ENCODE measurements around the gene FGF22. TPM values are rescaled to one million over a fixed set of nuclear protein-coding genes. Genes with fewer than 3 reads are reported as not detected.
"Not testable (repeated sequence)": the region's sequence is repeated elsewhere in the genome, so short reads cannot be mapped to it uniquely, and the experiment has no call there.

Gene FGF22
- total RNA-seq, 2 experiments from 2014 or later: 0.72 to 1.1 TPM

DNA sequence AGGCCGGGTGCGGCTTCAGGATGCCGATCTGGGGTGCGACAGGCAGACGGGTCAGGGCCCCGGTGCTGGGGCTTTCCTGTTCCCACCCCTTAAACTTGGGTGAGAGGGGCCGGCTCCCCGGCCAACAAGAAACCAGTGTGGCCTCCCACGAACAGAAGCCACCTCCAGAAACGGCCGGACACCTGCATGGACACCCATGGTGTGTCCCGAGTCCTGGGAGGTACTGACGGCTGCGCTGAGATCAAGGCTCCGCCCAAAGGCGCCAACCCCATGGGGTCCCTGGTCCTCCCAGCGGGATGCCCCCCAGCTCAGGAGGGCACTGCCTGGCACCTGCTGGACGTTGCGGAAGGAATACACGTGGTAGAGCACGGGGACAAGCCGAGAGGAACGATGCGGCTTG is 17.9 kb upstream of the FGF22 start:
- H3K4me1 Mint-ChIP-seq: peaks cover 3% of the 10 kb centered on the region
- H3K4me3 Mint-ChIP-seq: no peak overlapping the region
- DNase-seq: no peak
- H3K27ac Mint-ChIP-seq: no peak overlapping the region
- POLR2A ChIA-PET: no interaction called here
- H3K27me3 Mint-ChIP-seq: no peaks in the 10 kb centered on the region
- H3K36me3 Mint-ChIP-seq: peaks cover 8% of the 10 kb centered on the region
- no peak for ATAC-seq (ENCODE audit: low read depth)
- no peaks in the 10 kb centered on the region for H3K9me3 Mint-ChIP-seq

DNA sequence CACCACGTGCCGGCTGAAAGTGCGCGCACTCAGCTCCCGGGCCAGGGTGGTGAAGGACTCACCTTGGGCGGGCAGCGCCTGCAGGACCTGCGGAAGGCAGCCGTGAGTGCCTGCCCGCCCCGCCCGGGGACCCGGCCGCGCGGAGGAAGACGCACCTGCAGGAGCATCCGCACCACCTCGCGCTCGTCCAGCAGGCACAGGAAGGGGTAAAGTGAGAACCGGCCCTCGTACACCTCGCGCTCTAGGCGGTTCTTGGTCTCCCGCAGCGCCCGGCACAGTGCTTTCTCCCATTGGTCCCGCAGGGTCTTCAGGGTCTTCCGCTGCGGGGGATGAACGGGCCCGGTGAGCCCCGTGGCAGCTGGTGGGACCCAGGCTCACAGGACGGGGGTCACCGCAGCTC is 17.0 kb upstream of the FGF22 start:
- POLR2A ChIA-PET: no interaction called here
- ATAC-seq (ENCODE audit: low read depth) (no peak), DNase-seq (no peak)
- Mint-ChIP-seq H3K36me3 (peaks cover 8% of the 10 kb centered on the region), H3K4me1 (peaks cover 3% of the 10 kb centered on the region), H3K27ac (no peak overlapping the region), H3K9me3 (no peaks in the 10 kb centered on the region), H3K4me3 (no peak overlapping the region), H3K27me3 (no peaks in the 10 kb centered on the region)

DNA sequence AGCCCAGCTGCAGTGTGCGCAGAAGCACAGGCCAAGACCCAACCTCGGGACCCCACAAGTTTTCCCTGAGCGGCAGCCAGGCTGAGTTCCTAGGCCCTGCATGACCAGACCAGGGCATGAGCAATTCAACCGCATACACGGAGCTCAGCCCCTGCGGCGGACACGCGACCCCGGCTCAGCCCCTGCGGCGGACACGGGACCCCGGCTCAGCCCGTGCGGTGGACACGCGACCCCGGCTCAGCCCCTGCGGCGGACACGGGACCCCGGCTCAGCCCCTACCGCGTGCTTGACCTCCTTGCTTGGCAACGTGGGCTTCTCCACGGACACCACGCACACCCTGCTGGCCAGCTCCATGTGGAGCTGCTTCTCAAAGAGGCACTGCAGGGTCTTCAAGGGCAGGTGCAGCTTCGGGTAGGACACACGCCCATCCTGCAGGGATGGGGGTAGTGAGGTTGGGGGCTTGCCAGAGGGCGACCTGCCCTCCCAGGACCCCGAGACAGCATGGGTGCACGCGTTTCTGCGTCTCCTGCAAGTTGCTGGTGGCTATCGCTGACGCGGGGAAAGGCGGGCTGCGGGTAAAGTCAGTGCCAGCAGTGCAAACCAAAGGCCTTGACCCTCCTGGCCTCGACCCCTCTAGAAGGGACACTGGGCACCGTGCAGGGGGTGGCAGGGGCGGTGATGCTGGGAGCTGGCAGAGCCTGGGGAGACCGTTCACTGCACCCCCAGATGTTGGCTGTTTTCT is 16.3 kb upstream of the FGF22 start:
- ATAC-seq (ENCODE audit: low read depth): no peak
- POLR2A ChIA-PET: no interaction called here
- Mint-ChIP-seq H3K36me3 (peaks cover 8% of the 10 kb centered on the region), H3K27me3 (no peaks in the 10 kb centered on the region), H3K4me3 (no peak overlapping the region), H3K4me1 (peaks cover 3% of the 10 kb centered on the region), H3K27ac (no peak overlapping the region), H3K9me3 (no peaks in the 10 kb centered on the region)
- no peak for DNase-seq

- Mint-ChIP-seq H3K36me3 (peaks cover 8% of the 10 kb centered on the region), H3K9me3 (no peaks in the 10 kb centered on the region), H3K4me1 (peaks cover 4% of the 10 kb centered on the region), H3K27ac (no peak overlapping the region), H3K4me3 (no peak overlapping the region), H3K27me3 (no peaks in the 10 kb centered on the region)
- POLR2A ChIA-PET: no interaction called here
- DNase-seq (no peak), ATAC-seq (ENCODE audit: low read depth) (no peak)
These were observed 15.7 kb upstream of the FGF22 start for GRCh38 chr19:623974-624373.

GRCh38 chr19:624433-625109 is 15.1 kb upstream of the FGF22 start:
- Mint-ChIP-seq H3K36me3 (peaks cover 9% of the 10 kb centered on the region), H3K27me3 (no peaks in the 10 kb centered on the region), H3K27ac (no peak overlapping the region), H3K4me3 (no peak overlapping the region), H3K4me1 (peaks cover 6% of the 10 kb centered on the region), H3K9me3 (no peaks in the 10 kb centered on the region)
- POLR2A ChIA-PET: no interaction called here
- no peak for ATAC-seq (ENCODE audit: low read depth)
- DNase-seq: no peak

GRCh38 chr19:625257-625656 is 14.4 kb upstream of the FGF22 start:
- no peak overlapping the region for H3K27ac Mint-ChIP-seq
- no peak for DNase-seq
- no peaks in the 10 kb centered on the region for H3K9me3 Mint-ChIP-seq
- peaks cover 6% of the 10 kb centered on the region for H3K4me1 Mint-ChIP-seq
- H3K27me3 Mint-ChIP-seq: no peaks in the 10 kb centered on the region
- H3K4me3 Mint-ChIP-seq: no peak overlapping the region
- ATAC-seq (ENCODE audit: low read depth): no peak
- peaks cover 9% of the 10 kb centered on the region for H3K36me3 Mint-ChIP-seq
- POLR2A ChIA-PET: no interaction called here

- DNase-seq; H3K4me1 Mint-ChIP-seq; ATAC-seq (ENCODE audit: low read depth); H3K27ac Mint-ChIP-seq; H3K4me3 Mint-ChIP-seq; H3K27me3 Mint-ChIP-seq; H3K36me3 Mint-ChIP-seq; H3K9me3 Mint-ChIP-seq: not testable (repeated sequence)
- POLR2A ChIA-PET: interaction anchor here (0.6 kb wide), 2 partner anchors 39 to 1729 kb away, joined by 3 to 4 read pairs; no protein-coding TSS in a partner anchor
These were observed 13.1 kb upstream of the FGF22 start for GRCh38 chr19:626566-626965.

- POLR2A ChIA-PET: no interaction called here
- no peaks in the 10 kb centered on the region for H3K9me3 Mint-ChIP-seq
- no peaks in the 10 kb centered on the region for H3K27me3 Mint-ChIP-seq
- H3K4me3 Mint-ChIP-seq: no peak overlapping the region
- no peak for DNase-seq
- peaks cover 6% of the 10 kb centered on the region for H3K4me1 Mint-ChIP-seq
- H3K36me3 Mint-ChIP-seq: peaks cover 9% of the 10 kb centered on the region
- no peak for ATAC-seq (ENCODE audit: low read depth)
- H3K27ac Mint-ChIP-seq: no peak overlapping the region
These were observed 11.5 kb upstream of the FGF22 start for GRCh38 chr19:628168-628567.

- peaks cover 11% of the 10 kb centered on the region for H3K4me1 Mint-ChIP-seq
- H3K27me3 Mint-ChIP-seq; POLR2A ChIA-PET; H3K4me3 Mint-ChIP-seq; DNase-seq; H3K9me3 Mint-ChIP-seq; H3K27ac Mint-ChIP-seq; ATAC-seq (ENCODE audit: low read depth); H3K36me3 Mint-ChIP-seq: not testable (repeated sequence)
These were observed 10.2 kb upstream of the FGF22 start for GRCh38 chr19:629515-629914.

DNA sequence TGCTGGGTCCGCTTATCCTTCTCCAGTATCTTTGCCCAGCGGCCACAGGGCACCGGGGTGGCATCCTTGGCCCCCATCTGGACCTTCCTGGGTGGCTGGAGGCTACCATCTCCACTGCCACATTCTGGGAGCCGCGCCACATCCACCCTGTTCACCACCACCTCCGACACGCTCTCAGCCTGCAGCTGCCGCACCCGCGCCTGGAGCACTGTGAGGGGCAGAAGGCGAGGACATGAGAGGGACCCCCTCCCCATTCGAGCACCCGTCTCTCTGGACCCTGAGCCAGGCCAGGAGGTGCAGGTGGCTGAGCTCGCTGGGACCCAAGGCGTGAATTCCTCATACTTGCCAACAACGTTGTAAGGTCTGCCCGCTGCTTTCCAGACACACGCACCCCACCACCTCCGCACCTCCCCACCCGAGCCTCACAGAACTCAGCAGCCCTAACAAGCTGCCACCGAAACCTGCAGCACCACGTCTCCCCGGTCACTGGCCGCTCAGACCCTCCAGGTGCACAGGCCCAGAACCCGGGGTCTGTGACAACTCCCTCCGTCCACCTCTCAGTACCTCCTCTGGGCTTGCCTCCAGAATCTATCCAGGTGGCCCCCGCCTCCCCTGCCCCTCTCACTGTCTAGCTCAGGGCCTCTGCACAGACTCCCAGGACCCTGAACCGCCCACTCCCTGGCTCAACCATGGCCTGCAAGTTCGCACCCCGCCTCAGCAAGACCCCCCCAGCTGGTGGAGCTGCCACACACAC is 9.5 kb upstream of the FGF22 start:
- ATAC-seq (ENCODE audit: low read depth): no peak
- POLR2A ChIA-PET: no interaction called here
- no peak for DNase-seq
- Mint-ChIP-seq H3K9me3 (no peaks in the 10 kb centered on the region), H3K4me1 (peaks cover 11% of the 10 kb centered on the region), H3K36me3 (peaks cover 9% of the 10 kb centered on the region), H3K27me3 (no peaks in the 10 kb centered on the region), H3K4me3 (no peak overlapping the region), H3K27ac (no peak overlapping the region)

- POLR2A ChIA-PET: interaction anchor here (0.8 to 1.4 kb wide), 4 partner anchors 27 to 100 kb away, joined by 3 to 4 read pairs (median 3); no protein-coding TSS in a partner anchor
- Mint-ChIP-seq H3K4me1 (peaks cover 9% of the 10 kb centered on the region), H3K27ac (peak overlapping the region; percentile 94), H3K27me3 (no peaks in the 10 kb centered on the region), H3K4me3 (peak overlapping the region; percentile 87), H3K9me3 (no peaks in the 10 kb centered on the region), H3K36me3 (peaks cover 6% of the 10 kb centered on the region)
- ATAC-seq (ENCODE audit: low read depth): peak; percentile 24
- DNase-seq: no peak
These were observed 7.1 kb upstream of the FGF22 start for GRCh38 chr19:632579-633067.

- POLR2A ChIA-PET: interaction anchor here (0.7 to 1.4 kb wide), 10 partner anchors 12 to 127 kb away, joined by 3 to 15 read pairs (median 3); partner anchors contain the start of gene RNF126
- Mint-ChIP-seq H3K27me3 (no peaks in the 10 kb centered on the region), H3K4me3 (peak within 1 kb of the TSS; percentile 87), H3K9me3 (no peaks in the 10 kb centered on the region), H3K4me1 (peaks cover 9% of the 10 kb centered on the region), H3K36me3 (peaks cover 6% of the 10 kb centered on the region), H3K27ac (peak within 1 kb of the TSS; percentile 94)
- DNase-seq: peak; percentile 95
- peak; percentile 95 for ATAC-seq (ENCODE audit: low read depth)
These were observed 6.5 kb upstream of the FGF22 start, which contains the start of gene POLRMT for GRCh38 chr19:633068-633785. Gene POLRMT (minus strand): TSS chr19:633537. CDS start chr19:633512, 25 bp downstream.

Measured in activated naive CD8-positive, alpha-beta T cell treated with anti-CD3 and anti-CD28 coated beads, Interleukin-2, amount 10 ng/mL, durations not matched to agents 7 days and 5 days (primary cell).